Kasumi-1 (cell line): Measurements from ENCODE around the gene SPG7.
A peak's percentile ranks its signal among the peaks of the same experiment; 100 is the strongest.
"Not testable (repeated sequence)": the region's sequence is repeated elsewhere in the genome, so short reads cannot be mapped to it uniquely, and the experiment has no call there.

Experiments
- DNase-seq, 2 experiments: peaks; one replicate each; lab custom pipeline; 2025; lab: John Stamatoyannopoulos, UW

Gene SPG7

DNA sequence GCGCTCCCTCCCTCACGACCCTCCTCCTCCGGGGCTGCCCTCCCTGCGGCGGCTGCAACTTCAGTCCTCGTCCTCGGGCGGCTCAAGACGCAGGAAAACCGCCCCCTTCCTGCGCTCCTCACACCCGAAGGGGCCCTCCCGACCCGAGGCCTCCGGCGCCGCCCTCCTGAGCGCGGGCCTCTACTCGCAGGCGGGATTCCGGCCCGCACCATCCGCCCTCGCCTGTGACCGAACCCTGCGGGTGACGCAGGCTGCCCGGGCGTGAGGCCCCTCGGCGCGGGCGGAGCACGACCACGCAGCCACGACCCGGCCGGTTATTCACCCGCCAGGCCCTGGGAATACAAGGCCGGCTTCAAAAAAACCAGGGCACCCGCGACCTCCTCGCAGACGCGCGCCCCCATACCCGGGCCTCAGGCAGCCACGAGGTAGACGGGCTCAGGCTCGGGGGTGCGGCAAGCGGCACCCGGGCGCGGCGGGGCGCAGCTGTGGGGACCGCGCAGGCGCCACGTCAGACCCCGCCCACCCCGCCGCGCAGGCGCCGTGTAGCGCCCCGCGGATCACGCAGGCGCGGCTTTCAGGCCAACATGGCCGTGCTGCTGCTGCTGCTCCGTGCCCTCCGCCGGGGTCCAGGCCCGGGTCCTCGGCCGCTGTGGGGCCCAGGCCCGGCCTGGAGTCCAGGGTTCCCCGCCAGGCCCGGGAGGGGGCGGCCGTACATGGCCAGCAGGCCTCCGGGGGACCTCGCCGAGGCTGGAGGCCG lies at the start of gene SPG7:
TSS of gene SPG7 (plus strand) at position 570 of the 757 bp plus-strand sequence. CDS start at position 585, 15 bp downstream.
- DNase-seq: peak; percentile 69 to 74

DNA sequence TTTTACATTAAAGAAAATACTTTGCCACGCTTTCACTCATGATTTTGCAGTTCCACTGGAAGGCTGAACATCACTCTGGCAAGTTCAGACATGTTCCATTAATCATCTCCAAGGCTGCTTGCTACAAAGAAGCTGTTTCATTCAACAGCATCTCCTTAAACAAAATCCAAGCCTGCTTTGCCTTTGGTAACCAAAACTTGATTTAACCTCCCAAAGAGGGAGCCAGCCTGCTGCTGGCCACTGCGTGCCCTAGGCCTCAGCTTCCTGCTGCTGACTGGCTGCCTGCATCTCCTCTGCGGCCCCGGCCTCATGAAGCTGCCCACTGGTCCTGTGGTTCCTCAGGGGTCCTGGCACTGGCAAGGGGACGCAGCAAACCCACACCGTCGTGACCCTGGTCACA lies 49.7 kb upstream of the SPG7 start:
- DNase-seq: no peak

DNA sequence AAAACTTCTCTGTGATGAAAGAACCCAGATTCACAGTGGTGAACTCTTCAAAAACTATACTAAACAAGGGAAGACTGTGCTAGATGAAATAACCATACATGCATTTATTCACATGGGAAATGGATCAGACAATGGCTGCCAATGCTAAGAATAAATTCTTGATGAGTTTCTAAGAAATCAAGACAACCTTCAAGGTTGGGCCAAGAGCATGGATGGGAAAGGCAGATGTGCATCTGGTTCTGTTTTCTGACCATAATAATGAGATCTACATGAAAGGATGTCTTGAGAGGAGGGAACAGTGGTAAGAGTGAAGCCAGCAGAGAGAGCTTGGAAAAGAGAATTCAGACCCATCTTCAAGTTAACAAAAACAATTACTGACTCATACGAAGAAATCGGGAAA lies 49.2 kb upstream of the SPG7 start:
- no peak for DNase-seq

DNA sequence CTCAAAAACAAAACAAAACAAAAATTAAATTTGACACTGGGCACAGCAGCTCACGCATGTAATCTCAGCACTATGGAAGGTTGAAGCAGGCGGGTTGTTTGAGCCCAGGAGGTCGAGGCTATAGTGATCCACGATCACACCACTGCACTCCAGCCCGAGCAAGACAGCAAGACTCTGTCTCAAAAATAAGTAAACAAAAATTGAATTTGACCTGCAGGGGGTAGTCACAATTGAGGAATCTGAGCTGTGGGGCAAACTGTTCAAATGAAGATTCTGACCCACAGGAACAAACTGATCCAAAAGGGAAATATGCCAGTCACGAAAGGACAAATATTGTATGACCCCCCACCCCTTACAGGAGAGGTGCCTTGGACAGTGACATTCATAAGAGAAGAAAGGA lies 47.6 kb upstream of the SPG7 start:
- DNase-seq: no peak

DNA sequence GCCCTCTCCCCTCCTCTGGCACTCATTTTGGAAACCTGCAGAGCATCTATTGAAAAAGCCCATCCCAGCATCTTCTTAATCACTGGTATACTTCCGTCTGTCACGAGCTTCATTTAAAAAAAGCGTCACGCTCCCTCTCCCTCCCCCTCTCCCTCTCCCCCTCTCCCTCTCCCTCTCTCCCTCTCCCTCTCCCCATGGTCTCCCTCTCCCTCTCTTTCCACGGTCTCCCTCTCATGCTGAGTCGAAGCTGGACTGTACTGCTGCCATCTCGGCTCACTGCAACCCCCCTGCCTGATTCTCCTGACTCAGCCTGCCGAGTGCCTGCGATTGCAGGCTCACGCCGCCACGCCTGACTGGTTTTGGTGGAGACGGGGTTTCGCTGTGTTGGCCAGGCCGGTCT lies 46.3 kb upstream of the SPG7 start:
- not testable (repeated sequence) for DNase-seq

DNA sequence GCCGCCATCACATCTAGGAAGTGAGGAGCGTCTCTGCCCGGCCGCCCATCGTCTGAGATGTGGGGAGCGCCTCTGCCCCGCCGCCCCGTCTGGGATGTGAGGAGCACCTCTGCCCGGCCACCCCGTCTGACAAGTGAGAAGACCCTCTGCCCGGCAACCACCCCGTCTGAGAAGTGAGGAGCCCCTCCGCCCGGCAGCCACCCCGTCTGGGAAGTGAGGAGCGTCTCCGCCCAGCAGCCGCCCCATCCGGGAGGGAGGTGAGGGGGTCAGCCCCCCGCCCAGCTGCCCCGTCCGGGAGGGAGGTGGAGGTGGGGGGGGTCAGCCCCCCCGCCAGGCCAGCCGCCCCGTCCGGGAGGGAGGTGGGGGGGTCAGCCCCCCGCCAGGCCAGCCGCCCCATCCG lies 45.6 kb upstream of the SPG7 start:
- not testable (repeated sequence) for DNase-seq

DNA sequence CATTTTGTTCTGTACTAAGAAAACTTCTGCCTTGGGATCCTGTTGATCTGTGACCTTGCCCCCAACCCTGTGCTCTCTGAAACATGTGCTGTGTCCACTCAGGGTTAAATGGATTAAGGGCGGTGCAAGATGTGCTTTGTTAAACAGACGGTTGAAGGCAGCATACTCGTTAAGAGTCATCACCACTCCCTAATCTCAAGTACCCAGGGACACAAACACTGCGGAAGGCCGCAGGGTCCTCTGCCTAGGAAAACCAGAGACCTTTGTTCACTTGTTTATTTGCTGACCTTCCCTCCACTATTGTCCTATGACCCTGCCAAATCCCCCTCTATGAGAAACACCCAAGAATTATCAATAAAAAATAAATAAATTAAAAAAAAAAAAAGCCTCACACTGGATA lies 44.9 kb upstream of the SPG7 start:
- not testable (repeated sequence) for DNase-seq

DNA sequence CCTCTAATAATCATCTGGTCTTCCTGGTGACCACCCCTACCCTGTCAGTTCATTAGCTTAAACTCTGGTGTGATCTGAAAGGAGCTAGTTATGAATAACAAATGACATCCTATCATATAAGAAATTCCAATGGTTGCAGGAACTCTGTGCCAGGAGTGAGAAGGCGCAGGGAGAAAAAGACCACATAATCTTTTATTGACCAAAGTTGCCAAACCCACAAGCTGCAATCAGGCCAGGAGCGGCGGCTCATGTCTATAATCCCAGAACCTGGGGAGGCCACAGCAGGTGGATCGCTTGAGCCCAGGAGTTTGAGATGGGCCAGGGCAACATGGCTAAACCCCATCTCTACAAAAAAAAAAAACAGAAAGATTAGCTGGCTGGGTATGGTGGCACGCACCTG lies 41.3 kb upstream of the SPG7 start:
- DNase-seq: no peak

DNA sequence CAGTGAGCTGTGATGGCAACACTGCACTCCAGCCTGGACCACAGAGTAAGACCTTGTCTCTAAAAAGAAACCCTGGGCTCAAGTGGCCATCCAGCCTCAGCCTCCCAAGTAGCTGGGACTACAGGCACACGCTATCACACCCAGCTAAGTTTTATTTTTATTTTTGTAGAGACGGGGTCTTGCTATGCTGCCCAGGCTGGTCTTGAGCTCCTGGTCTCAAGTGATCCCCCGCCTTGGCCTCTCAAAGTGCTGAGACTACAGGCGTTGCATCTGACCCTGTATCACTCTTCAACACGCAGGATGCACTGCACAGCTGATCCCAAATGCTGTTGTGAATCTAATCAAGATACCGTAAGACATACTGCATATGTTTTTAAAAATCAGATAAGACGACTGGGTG lies 40.8 kb upstream of the SPG7 start:
- DNase-seq: no peak

DNA sequence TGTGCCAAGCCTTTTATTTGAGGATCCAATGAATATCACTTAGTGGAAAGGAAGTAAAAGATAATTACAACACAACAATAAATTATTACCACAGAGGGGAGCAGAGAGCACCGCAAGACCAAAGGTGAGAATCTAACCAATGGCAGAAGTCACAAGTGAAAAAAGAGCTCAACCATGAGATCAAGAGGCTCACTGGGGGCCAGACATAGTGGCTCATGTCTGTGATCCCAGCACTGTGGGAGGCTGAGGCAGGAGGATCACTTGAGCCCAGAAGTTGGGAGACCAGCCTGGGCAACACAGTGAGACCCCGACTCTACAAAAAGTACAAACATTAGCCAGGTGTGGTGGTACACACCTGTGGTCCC lies 35.5 kb upstream of the SPG7 start:
- DNase-seq: no peak

DNA sequence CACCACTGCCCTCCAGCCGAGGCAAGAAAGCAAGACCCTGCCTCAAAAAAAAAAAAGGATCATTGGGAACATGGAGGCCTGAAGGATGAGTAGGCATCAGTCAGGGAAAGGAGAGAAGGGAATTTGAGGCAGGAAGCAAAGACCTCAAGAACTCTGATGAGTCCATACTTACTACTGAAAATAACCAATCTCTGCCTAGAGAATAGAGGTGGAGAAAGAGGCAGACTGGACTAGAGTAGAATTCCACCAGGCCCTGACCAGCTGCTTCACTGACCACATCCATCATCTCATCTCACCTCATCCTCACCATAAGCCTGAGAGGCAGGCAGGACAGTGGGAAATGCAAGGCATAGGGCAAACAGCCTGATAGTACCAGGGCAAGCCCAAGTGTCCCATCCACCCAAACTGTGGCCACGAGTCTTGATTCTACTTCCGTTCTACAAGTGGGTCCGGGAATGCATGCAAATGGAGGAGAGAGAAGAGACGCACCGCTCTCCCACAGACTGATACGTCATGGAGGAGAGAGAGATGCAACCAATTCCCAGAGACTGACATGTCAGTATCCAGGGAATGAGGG lies 35.0 kb upstream of the SPG7 start:
- DNase-seq: no peak

DNA sequence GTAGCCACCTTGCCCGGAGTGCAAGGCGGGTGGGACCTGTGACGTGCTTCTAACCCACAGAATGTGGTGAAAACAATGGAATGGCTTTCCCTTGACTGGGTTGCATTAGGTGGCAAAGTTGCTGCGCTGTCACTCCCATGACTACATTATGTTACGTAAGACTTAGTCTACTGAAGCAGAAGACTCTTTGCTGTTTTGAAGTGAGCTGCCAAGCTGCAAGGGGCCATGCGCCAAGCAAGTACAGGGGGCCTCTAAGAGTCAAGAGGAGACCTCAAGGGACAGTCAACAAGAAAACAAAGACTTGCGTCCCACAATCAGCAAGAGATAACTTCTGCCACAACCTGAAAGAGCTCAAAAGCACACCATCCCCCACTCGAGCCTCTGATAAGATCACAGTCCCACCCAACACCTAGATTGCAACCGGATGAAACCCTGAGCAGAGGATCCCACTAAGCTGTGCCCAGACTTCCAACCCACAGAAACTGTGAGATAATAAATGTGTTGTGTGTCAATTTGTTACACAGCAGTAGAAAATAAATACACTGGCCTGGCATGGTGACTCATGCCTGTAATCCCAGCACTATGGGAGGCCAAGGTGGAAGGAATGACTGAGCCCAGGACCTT lies 34.3 kb upstream of the SPG7 start:
- no peak for DNase-seq

DNA sequence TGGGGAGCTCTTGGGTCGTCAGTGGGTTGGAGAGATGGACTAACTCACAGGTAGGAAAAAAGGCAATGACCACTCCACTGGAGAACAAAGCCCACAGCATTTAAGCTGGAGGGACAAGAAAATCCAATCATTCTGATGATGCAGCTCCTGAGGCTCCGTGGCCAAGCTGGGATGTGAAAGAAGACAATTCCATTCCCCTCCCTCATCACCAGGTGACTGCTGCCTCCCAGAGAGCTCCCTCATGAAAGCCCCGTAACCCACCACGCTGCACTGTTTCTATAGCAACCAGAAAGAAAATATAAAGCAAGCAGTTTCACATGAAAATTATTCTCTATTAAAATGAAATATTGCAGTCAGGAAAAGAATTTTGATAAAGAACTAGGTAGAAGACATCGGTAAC lies 33.1 kb upstream of the SPG7 start:
- DNase-seq: no peak

DNA sequence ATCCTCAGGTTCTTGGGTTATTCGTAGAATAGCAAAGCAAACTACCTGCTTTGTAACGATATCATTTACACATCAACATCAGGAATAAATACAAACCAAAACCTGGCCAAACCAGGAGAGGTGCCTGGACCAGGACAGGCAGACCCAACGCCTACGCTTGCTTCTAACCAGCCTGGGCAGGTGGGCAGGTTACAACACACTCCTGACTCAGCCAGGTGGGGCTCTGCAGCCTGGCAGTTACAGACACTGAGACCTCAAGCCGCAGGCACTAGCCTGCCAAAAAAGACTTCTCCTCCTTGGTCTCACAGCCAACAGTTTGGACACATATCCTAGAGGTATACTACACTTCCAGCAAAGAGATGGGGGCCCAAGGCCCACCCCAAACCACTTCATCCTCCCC lies 31.8 kb upstream of the SPG7 start:
- DNase-seq: no peak

DNA sequence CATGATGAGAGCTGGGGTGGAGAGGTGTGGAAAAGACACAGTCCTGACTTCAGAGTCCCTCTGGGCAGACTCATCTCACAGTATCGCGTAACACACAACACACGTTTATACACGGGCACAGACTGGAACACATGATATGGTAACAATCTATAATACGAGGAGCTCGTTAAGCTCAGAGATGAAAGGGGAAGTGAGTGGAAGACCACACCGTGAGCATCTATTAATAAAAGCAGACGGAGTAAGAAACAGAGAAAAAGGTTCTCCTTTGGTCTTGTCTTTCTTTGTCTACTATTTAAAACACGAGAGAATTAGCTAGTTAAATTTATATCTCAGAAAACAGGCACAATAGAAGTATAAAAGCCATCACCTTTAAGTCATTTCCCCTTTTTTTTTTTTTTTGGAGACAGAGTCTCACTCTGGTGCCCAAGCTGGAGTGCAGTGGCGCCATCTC lies 31.4 kb upstream of the SPG7 start:
- DNase-seq: peak; percentile 69 to 78

DNA sequence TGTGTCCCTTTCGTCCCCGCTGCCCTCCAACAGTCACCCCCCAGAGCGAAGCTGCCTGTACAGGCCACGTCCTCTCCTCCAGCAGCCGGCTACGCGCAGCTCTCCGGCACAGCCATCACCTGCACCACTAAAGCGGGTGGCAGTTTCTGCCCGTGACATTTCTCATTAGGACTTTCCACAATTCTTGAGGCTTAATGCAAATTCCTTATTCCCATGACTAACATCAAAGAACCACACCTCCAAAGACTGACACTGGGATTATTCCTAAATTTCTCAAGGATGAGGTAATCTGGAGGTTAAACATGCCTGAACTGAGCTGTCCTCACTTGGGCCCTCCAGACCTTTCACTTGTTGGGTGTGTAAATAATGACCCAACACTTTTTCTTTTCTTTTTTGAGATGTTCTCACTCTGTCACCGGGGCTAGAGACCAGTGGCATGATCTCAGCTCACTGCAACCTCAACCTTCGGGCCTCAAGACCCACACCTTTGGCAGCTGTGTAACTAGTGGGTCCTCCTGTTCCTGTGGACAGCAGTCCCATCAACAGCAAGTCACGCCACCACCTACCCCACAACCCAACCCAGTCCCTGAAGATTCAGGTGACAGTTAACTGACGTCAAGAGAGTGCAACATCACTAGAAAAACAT lies 29.5 kb upstream of the SPG7 start:
- DNase-seq: no peak

DNA sequence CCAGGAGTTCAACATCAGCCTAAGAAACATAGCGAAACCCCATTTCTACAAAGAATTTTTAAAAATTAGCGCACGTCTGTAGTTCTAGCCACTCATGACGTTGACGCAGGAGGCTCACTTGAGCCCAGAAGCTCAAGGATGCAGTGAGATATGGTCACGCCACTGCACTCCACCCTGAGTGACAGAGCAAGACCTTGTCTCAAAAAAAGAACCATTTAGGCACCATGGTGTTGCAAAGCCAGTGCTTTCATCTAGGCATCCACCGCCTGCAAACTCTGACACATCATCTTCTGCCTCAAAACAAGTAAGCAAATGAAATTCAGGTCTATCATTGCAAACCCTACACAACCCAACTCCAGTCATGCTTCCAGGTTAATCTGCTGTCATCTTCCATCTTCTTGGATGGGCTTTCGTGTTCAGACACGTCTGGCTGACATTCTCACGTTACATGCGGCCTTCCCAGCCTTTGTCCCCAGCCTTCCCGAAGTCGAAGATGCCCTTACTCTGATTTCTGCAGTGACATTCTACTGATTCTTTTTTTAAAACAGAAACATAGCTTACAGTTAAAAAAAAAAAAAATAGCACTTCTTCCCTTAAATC lies 26.7 kb upstream of the SPG7 start:
- DNase-seq: no peak

DNA sequence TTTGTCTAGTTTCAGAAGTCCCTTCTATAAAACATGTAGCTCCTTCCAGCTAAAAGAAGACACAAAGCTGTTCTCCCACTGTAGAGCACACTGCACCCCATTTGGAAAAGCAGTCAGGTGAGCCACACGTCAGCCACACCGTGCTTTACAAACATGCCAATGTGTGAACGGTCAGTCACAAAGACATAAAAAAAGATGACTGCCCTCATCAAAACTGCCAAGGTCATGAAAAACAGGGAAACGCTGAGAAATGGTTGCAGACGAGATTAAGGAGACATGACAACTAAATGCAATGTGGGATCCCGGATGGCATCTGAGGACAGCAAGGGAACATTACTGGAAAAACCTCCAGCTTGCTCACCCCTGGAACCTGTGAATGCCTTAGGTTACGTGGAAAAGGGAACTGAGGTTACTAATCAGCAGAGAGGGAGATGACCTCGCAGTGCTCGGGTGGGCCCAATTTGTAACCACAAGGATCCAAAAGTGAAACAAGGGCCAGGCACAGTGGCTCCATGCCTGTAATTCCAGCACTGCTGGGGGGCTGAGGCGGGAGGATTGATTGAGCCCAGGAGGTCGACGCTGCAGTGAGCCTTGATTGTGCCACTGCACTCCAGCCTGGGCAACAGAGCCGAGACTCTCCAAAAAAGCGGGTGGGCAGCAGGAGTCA lies 25.9 kb upstream of the SPG7 start:
- DNase-seq: no peak

DNA sequence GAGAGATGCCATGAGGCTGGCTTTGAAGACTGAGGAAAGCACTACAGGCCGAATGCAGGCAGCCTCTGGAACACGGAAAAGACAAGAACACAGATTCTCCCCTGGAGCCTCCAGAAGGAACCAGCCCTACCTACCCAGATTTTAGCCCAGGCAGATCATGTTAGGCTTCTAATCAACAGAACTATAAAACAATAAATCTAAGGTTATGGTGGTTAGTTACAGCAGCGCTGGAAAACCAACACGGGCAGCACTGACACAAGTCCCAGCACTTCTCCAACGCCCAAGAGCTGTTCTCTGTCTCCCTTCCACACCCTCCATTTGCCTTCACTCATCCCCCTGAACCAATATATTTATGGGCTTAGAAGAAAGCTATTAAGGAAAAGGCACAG lies 25.4 kb upstream of the SPG7 start:
- DNase-seq: no peak

DNA sequence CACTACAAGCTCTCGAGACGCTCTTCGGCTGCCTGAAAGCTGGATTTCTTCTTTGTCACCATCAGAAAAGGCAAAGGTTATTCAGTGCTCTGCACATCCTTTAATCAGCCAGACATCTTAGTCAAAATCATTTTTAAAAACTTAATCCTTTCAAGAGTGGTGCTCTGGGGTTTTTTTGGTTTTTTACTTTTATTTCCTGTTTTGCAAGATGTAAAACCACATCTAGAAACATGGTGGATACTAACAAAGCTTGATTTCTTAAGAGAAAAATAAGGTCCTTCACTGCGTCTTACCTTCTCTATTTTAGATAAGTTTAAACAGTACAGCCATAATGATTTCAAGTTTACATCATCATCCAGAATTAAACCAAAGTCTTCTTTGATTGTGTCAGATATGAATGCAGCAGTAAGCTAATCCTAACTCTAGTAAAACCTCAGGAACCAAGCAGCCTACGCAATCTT lies 24.1 kb upstream of the SPG7 start:
- no peak for DNase-seq

DNA sequence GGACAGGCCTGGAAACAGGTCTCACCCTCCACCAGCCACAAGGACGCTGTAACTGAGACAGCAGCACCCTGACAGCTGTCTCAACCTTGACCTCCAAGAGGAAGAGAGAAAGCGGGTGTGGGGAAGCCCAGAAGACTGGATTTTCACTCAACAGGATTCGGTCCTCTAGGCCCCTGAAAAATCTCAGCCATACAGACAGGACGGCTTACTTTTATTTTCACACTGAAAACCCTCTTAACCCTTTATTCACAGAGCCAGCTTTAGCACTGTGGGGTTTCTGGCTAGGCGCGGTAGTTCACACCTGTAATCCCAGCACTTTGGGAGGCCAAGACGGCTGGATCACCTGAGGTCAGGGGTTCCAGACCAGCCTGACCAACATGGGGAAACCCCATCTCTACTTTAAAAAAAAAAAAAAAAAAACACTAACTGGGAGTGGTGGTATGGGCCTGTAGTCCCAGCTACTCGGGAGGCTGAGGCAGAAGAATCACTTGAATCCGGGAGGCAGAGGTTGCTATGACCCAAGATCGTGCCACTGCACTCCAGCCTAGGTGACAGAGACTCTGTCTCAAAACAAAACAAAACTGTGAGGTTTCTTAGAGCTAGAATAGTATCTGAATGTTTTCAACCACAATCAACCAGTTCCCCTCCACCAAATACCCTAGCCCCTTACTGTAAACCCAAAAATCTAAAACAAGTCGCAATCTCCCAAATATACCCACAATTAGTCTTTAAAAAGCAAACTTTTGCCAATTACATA lies 23.1 kb upstream of the SPG7 start:
- no peak for DNase-seq
